ENCODE results near the gene ARV1.
"Not testable (repeated sequence)": the region's sequence is repeated elsewhere in the genome, so short reads cannot be mapped to it uniquely, and the experiment has no call there.

The ARV1 gene

DNA sequence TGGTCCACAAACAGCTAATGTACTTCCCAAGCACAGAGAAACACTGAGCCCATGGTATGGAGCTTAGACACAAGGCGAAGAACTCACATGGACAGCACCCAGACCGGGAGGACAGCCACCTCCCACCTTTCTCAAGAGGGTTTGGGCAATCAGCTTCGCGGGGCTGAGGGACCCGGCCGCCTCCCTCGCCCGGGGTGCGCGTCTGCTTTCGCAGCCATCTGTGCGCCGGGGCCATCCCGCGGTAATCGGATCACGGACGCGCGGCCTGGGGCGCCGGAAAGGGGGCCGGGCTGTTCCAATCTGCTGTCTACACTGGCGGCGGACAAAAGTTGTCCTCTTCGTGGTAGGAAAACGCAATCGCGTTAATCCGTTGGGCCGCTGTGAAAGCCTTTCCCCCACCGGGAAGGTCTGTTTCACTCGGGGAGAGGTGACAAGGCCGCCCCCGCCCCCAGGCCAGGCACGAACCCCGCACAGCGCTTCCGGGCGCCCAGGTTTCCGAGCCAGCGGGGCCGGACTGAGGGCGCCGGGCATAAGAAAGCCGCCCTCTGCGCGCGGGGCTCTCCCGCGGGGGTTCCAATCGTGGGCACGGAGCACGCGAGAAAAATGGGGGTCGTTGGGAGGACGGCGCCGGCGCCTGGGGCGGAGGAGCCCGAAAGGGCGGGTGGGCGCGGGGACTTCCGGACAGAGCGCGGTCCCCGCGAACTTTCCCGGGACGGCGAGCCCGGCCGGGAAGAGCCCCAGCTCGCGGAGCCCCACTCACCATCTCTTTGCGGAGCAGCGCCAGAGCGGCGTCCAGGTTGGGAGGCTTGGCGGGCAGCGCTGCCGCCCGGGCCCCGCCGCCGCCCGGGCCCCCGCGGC is 60.5 kb downstream of the ARV1 start:
- no peak for DNase-seq (ENCODE audit: low read depth, low spot score)
- H3K4me3 ChIP-seq (ENCODE audit: low read length) = peak overlapping the region; percentile 65

GRCh38 chr1:231040019-231040799 is 61.3 kb downstream of the ARV1 start, which contains the start of gene FAM89A:
Gene FAM89A (minus strand): TSS chr1:231040254. CDS start chr1:231040211, 43 bp downstream.
- no peak for DNase-seq (ENCODE audit: low read depth, low spot score)
- peak within 1 kb of the TSS; percentile 65 for H3K4me3 ChIP-seq (ENCODE audit: low read length)

DNA sequence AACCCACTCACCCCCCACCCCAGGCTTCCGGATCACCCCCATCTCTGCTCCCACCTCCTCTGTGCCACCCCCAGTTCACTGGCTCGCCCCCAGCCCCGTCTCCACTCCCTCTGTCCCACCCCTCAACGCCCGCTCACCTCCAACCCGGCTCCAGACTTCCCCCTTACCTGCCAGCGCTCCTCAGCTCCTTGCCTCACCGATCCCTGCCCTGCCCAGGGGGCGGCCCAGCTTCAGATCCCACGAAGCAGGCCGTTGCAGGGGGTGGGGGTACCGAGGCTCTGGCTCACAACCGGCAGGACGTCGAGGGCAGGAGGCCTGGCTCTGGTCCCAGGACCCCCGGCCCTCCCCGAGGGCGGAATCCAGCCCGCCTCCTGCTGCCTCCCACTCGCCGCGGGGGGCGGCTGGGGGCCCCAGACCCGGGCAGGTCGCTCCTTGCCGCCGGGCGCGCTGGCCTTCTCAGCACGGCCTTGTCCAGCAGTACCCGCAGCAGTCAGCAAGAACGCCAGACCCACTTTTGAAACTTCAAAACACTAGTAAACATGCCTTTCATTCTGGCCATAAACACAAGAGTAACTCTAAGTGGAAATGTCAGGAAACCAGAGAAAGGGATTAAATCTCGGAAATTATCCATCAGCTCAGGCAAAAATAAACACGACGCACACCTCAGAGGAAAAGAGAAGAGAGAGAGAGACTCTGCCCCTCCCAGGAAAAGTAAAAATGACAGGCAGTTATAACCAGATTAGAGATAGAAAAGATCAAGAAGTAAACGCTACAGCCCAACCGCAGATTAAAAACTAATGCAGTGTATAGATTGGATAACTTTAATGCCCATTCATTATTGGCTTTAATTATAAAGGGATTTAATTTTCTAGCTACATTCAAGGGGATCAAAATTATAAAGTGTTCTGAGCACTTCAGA is 62.2 kb downstream of the ARV1 start:
- peak overlapping the region; percentile 58 for H3K4me3 ChIP-seq (ENCODE audit: low read length)
- no peak for DNase-seq (ENCODE audit: low read depth, low spot score)

DNA sequence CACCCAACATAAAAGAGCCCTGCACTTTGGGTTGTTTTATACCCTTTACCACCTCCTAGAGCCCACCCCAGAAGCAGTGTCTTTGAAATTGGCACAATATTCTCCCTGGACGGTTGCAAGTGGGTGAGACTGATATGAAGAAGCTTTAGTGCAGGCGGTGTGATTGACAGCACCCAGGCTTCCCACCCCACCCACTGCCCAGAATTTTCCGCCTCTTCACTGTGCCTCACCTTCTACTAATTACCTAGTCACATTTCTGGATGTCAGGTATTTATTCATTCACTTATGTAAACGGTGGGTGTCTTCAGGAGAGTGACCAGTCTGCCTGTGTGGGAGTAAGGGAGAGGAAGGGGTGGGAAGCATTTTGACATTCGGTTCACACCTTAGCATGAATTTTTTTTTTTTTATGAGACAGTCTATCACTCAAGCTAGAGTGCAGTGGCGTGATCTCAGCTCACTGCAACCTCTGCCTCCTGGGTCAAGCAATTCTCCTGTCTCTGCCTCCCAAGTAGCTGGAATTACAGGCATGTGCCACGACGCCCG is 62.9 kb downstream of the ARV1 start:
- no peak for DNase-seq (ENCODE audit: low read depth, low spot score)
- H3K4me3 ChIP-seq (ENCODE audit: low read length) = no peak overlapping the region

DNA sequence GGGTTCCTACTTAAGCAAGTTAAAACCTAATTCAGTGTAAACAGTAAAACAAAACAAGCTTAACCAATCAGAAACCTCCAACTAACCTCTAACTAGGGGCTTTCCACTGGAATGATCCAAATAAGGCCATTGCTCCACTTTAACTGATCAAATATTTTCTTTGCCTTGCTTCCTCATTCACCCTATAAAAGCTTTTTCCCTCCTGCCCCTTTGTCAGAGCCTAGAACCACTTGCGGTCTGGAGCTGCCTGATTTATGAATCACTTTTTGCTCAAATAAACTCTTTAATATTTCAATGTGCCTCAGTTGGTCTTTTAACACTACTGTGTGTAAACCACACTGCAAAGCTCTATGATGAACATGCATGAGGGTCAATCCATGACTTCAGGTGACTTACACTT is 65.7 kb downstream of the ARV1 start:
- no peak overlapping the region for H3K4me3 ChIP-seq (ENCODE audit: low read length)
- no peak for DNase-seq (ENCODE audit: low read depth, low spot score)

DNA sequence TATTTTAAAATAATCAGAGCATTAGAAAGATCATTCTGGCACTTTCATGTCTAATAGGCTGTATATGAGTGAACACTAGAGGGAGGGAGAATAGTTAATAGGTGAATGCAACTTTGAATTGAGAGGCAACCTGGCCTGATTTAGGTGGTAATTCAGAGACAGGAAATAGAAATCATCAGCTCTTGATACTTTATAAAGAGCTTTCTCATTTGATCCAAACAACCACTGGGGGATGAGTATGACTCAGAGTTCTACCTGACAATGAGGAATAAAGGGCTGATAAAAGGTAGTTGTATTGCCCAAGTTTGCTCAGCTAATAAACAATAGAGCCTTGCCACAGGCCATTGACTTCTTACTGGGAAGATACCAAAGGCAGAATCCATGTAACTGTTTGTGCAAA is 66.4 kb downstream of the ARV1 start:
- no peak overlapping the region for H3K4me3 ChIP-seq (ENCODE audit: low read length)
- DNase-seq (ENCODE audit: low read depth, low spot score) = no peak

GRCh38 chr1:231045921-231046729 is 67.2 kb downstream of the ARV1 start:
- H3K4me3 ChIP-seq (ENCODE audit: low read length); DNase-seq (ENCODE audit: low read depth, low spot score): not testable (repeated sequence)

- DNase-seq (ENCODE audit: low read depth, low spot score) = no peak
- no peak overlapping the region for H3K4me3 ChIP-seq (ENCODE audit: low read length)
Measured at GRCh38 chr1:231046730-231047395, 68.0 kb downstream of the ARV1 start.

DNA sequence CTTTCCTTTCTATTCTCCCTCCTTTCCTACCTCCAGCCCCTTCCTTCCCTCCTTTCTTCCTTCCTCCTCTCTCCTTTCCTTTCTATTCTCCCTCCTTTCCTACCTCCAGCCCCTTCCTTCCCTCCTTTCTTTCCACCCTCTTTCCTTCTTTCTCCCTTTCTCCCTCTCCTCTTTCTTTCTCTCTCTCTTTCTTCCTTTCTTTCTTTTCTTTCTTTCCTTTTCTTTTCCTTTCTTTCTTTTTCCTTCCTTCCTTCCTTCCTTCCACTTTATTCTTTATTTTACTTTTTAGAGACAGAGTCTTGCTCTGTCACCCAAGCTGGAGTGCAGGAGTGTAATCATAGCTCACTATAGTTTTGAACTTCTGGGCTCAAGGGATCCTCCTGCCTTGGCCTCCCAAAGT is 68.6 kb downstream of the ARV1 start:
- DNase-seq (ENCODE audit: low read depth, low spot score); H3K4me3 ChIP-seq (ENCODE audit: low read length): not testable (repeated sequence)

DNA sequence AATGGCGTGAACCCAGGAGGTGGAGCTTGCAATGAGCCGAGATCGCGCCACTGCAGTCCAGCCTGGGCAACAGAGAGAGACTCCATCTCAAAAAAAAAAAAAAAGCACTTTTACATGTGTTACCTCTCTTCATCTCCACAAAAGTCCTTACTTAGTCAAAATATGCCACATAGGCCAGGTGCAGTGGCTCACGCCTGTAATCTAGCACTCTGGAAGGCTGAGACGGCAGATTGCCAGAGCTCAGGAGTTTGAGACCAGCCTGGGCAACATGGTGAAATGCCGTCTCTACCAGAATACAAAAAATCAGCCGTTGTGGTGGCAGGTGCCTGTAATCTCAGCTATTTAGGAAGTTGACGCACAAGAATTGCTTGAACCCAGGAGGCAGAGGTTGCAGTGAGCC is 69.5 kb downstream of the ARV1 start:
- not testable (repeated sequence) for H3K4me3 ChIP-seq (ENCODE audit: low read length); DNase-seq (ENCODE audit: low read depth, low spot score)

- no peak overlapping the region for H3K4me3 ChIP-seq (ENCODE audit: low read length)
- DNase-seq (ENCODE audit: low read depth, low spot score) = no peak
Measured at GRCh38 chr1:231049121-231049979, 70.5 kb downstream of the ARV1 start.
